ENCODE data around the gene SPNS3. TPM values are rescaled to one million over a fixed set of nuclear protein-coding genes. Genes with fewer than 3 reads are reported as not detected.
A peak's percentile ranks its signal among the peaks of the same experiment; 100 is the strongest.

SPNS3 gene
- total RNA-seq, 1 experiment from 2014 or later: 2.1 TPM

DNA sequence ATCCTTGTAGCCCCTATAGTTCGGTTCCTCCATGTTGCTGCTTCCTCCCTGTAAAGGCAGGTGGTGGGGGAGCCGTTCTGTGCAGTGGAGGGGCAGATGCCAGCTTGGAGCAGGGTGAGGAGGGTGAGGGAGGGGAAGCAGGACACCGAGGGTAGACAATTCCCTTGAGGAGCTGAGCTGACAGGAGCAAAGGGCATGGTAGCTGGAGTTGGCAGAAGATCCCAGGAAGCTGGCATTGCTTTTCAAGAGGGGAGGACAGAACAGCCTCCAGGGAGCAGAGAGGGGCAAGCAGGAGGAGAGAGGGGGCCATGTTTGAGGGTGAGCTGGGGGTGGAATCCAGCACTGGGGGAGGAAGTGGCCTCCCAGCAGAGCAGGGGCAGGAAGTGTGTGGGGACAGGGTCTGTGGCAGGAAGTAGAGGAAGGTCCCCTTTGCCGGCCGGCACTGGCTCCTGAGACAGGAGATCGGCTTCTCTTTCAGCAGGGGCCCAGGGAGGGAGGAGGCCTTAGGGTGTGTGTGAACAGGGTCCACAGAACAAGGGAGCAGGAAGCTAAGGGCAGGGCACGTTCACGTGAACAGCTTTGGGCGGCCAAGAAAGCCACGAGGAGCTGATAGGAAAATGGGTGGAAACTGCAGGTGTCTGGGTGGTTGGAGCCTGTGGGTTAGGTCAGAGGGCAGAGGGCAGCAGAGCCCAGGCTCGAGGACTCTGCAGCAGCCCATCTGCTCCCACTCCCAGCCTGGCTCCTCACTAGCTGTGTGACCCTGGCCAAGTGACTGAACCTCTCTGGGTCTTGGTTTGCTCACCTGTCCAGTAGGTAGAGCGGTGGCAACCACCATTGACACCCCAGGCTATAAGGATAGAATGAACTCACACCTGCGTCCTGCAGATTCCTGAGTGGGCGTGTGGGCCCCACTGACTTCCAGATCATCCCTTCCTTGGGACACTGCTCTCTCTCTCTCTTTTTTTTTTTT is 47.5 kb downstream of the SPNS3 start:
- DNase-seq: no peak
- TF ChIP-seq CTCF (IDR thresholded peaks at IDR 0.05; ENCODE audit: unreplicated experiment): no peak
- Mint-ChIP-seq H3K27me3 (ENCODE audit: unreplicated experiment) (no peaks in the 10 kb centered on the region), H3K9me3 (ENCODE audit: low read depth, unreplicated experiment) (no peaks in the 10 kb centered on the region), H3K36me3 (ENCODE audit: insufficient read depth, unreplicated experiment) (peaks cover 36% of the 10 kb centered on the region), H3K4me3 (ENCODE audit: low read depth, unreplicated experiment) (peak overlapping the region; percentile 36), H3K4me1 (ENCODE audit: low read depth, unreplicated experiment) (peaks cover 56% of the 10 kb centered on the region), H3K27ac (ENCODE audit: unreplicated experiment) (peak overlapping the region; percentile 92)
- CTCF ChIA-PET: interaction anchor here (0.6 to 1.4 kb wide), 6 partner anchors 10 to 29 kb away, joined by 3 to 5 read pairs (median 4); no protein-coding TSS in a partner anchor
- no TSS peak for BruUV-seq (replicated peaks)
- intact Hi-C loops (cut with micrococcal nuclease; ENCODE audit: unreplicated experiment): loop anchor here (5.0 kb wide), 1 partner anchor 54 kb away; no protein-coding TSS in a partner anchor

DNA sequence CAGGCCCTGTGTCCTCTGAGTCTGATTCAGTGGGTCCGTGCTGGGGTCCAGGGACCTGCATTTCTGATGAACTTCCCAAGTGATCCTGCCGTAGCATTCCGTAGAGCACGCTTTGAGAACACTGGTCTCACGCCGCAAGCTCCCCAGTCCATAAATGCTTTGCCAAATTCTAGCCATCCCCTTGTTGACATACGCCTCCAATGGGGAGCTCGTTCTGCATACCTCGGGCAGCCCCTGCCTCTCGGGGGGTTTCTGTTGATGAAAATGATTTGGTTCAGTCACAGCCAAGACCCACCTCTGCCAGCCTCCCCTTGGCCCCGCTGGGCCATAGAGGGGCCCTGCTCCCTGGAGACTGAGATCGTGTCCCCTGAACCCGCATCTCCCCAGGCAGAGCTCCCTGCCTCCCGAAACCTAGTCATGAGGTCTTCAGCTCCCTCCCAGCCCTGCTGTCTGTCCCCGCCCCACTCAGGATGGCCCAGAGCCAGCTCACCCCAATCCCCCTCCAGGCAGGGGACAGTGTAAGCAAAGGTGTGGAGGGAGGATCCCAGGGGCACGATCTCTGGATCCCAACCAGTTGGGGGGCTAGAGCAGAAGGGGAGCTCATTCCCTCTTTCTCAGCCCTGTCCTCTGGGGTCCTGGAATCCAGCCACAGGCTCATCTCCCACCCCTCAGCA is 48.7 kb downstream of the SPNS3 start:
- Mint-ChIP-seq H3K27me3 (ENCODE audit: unreplicated experiment) (no peaks in the 10 kb centered on the region), H3K27ac (ENCODE audit: unreplicated experiment) (peak overlapping the region; percentile 88), H3K9me3 (ENCODE audit: low read depth, unreplicated experiment) (no peaks in the 10 kb centered on the region), H3K4me1 (ENCODE audit: low read depth, unreplicated experiment) (peaks cover 43% of the 10 kb centered on the region), H3K36me3 (ENCODE audit: insufficient read depth, unreplicated experiment) (peaks cover 34% of the 10 kb centered on the region), H3K4me3 (ENCODE audit: low read depth, unreplicated experiment) (peak overlapping the region; percentile 47)
- CTCF ChIA-PET: interaction anchor here (0.7 to 2.0 kb wide), 4 partner anchors 11 to 27 kb away, joined by 3 to 9 read pairs (median 3); no protein-coding TSS in a partner anchor
- intact Hi-C loops (cut with micrococcal nuclease; ENCODE audit: unreplicated experiment): loop anchor here (5.0 kb wide), 1 partner anchor 55 kb away; no protein-coding TSS in a partner anchor
- no peak for TF ChIP-seq CTCF (IDR thresholded peaks at IDR 0.05; ENCODE audit: unreplicated experiment)
- BruUV-seq (replicated peaks): TSS peak; percentile 42
- peak; percentile 51 for DNase-seq

DNA sequence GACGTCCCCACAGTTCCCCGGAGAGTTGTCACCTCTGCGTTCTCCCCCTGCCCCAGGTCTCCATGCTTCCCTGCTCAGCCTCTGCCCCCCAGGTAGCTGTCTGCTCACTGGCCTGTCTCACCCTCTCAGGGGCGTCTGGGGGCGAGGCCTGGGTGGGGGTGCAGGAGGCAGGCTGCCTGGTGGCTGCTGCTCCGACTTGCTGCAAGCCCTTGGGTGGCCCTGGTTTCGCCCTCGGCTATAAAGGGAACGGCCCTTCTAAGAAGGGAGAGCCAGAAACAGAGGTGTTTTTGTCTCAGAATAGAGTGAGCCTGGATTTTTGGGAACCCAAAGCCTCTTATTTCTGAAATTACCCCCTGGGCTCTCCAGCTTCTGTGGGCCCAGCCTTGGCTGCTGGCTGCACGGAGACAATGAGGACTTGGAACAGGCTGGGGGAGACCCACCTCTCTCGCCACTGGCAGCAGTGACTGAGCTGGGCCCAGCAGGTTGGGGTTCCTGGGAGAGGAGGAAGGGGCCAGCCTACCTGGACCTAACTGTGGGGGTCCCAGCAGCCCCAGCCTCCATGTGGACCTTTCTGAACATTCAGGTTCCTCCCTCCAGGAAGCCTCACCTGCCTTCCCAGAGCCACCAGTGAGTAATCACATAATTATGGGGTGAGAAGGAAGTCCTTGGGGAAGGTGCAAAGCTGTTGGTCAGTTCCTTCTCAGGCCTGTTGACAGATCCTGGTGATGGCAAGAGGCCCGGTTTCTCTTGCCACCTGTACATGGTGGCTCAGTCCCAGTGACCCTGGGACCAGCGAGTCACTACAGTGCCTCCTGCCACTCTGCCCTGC is 49.5 kb downstream of the SPNS3 start:
- Mint-ChIP-seq H3K36me3 (ENCODE audit: insufficient read depth, unreplicated experiment) (peaks cover 34% of the 10 kb centered on the region), H3K27me3 (ENCODE audit: unreplicated experiment) (no peaks in the 10 kb centered on the region), H3K9me3 (ENCODE audit: low read depth, unreplicated experiment) (no peaks in the 10 kb centered on the region), H3K4me1 (ENCODE audit: low read depth, unreplicated experiment) (peaks cover 42% of the 10 kb centered on the region), H3K4me3 (ENCODE audit: low read depth, unreplicated experiment) (peak overlapping the region; percentile 47), H3K27ac (ENCODE audit: unreplicated experiment) (peak overlapping the region; percentile 88)
- peak; percentile 72 for DNase-seq
- intact Hi-C loops (cut with micrococcal nuclease; ENCODE audit: unreplicated experiment): loop anchor here (5.0 kb wide), 1 partner anchor 56 kb away; no protein-coding TSS in a partner anchor
- BruUV-seq (replicated peaks): no TSS peak
- no peak for TF ChIP-seq CTCF (IDR thresholded peaks at IDR 0.05; ENCODE audit: unreplicated experiment)
- CTCF ChIA-PET: interaction anchor here (0.5 to 2.0 kb wide), 3 partner anchors 10 to 90 kb away, joined by 3 to 9 read pairs (median 6); no protein-coding TSS in a partner anchor
